H9 (cell line): ENCODE data around the gene SETD4. TPM values are rescaled to one million over a fixed set of nuclear protein-coding genes. Genes with fewer than 3 reads are reported as not detected.

Experiments used
- DNase-seq: peaks from one replicate; pipeline ENCODE4 v3.0.0-alpha.2; 2017
- H2AFZ ChIP-seq: one replicate; pipeline ENCODE4 v1.6.1; 2013; ENCODE audit warnings: mild to moderate bottlenecking, low read length, control low read depth, moderate library complexity
- H2AK5ac ChIP-seq: 2 replicates; pipeline ENCODE4 v1.6.1; 2013; ENCODE audit warnings: low read length, control low read depth, mixed read lengths; ENCODE audit not compliant: insufficient read length
- H2BK120ac ChIP-seq: one replicate; pipeline ENCODE4 v1.6.1; 2013; ENCODE audit warnings: low read depth, mild to moderate bottlenecking, low read length, control low read depth, inconsistent platforms; ENCODE audit not compliant: poor library complexity, severe bottlenecking
- H2BK12ac ChIP-seq: 2 replicates; pipeline ENCODE4 v1.6.1; 2013; ENCODE audit warnings: low read length, control low read depth, mixed read lengths, low read depth; ENCODE audit not compliant: insufficient read length
- H2BK15ac ChIP-seq: 2 replicates; pipeline ENCODE4 v1.6.1; 2013; ENCODE audit warnings: low read depth, low read length, control low read depth
- H2BK20ac ChIP-seq: one replicate; pipeline ENCODE4 v1.6.1; 2013; ENCODE audit warnings: low read depth, mild to moderate bottlenecking, low read length, control low read depth, inconsistent platforms; ENCODE audit not compliant: poor library complexity, severe bottlenecking
- H2BK5ac ChIP-seq: 2 replicates; pipeline ENCODE4 v1.6.1; 2013; ENCODE audit warnings: low read length, control low read depth, mixed read lengths; ENCODE audit not compliant: insufficient read length
- H3K14ac ChIP-seq: 2 replicates; pipeline ENCODE4 v1.6.1; 2013; ENCODE audit warnings: low read length, control low read depth; ENCODE audit not compliant: insufficient read depth
- H3K18ac ChIP-seq: 2 replicates; pipeline ENCODE4 v1.6.1; 2013; ENCODE audit warnings: low read depth, mild to moderate bottlenecking, mixed read lengths, low read length, control low read depth; ENCODE audit not compliant: insufficient read length
- H3K23ac ChIP-seq: 2 replicates; pipeline ENCODE4 v1.6.1; 2013; ENCODE audit warnings: low read length, control low read depth, mixed read lengths, low read depth; ENCODE audit not compliant: insufficient read length
- H3K23me2 ChIP-seq: 2 replicates; pipeline ENCODE4 v1.6.1; 2013; ENCODE audit warnings: low read depth, mild to moderate bottlenecking, mixed read lengths, low read length, control low read depth; ENCODE audit not compliant: insufficient read length, poor library complexity, severe bottlenecking
- H3K27ac ChIP-seq: 2 replicates; pipeline ENCODE4 v1.5.1; 2013; ENCODE audit warnings: low read length, control low read depth, mixed read lengths, low read depth; ENCODE audit not compliant: insufficient read length
- H3K27me3 ChIP-seq: 2 replicates; pipeline ENCODE4 v1.6.1; 2013; ENCODE audit warnings: low read length, control low read depth, inconsistent platforms; ENCODE audit not compliant: insufficient read depth
- H3K4ac ChIP-seq: 2 replicates; pipeline ENCODE4 v1.6.1; 2013; ENCODE audit warnings: low read depth, mild to moderate bottlenecking, control low read depth, inconsistent platforms, low read length, moderate library complexity
- H3K4me1 ChIP-seq: 2 replicates; pipeline ENCODE4 v1.6.1; 2013; ENCODE audit warnings: low read length, control low read depth, inconsistent platforms; ENCODE audit not compliant: insufficient read depth
- H3K4me2 ChIP-seq: 2 replicates; pipeline ENCODE4 v1.6.1; 2013; ENCODE audit warnings: low read length, control low read depth, mixed read lengths; ENCODE audit not compliant: insufficient read length, insufficient read depth
- H3K56ac ChIP-seq: 2 replicates; pipeline ENCODE4 v1.6.1; 2013; ENCODE audit warnings: low read depth, mild to moderate bottlenecking, mixed read lengths, low read length, control low read depth; ENCODE audit not compliant: insufficient read length
- H3K79me1 ChIP-seq: 2 replicates; pipeline ENCODE4 v1.6.1; 2013; ENCODE audit warnings: low read depth, mild to moderate bottlenecking, moderate library complexity, low read length, control low read depth, inconsistent platforms; ENCODE audit not compliant: insufficient read depth, poor library complexity, severe bottlenecking
- H3K79me2 ChIP-seq: 2 replicates; pipeline ENCODE4 v1.6.1; 2013; ENCODE audit warnings: low read length, control low read depth, inconsistent platforms; ENCODE audit not compliant: insufficient read depth
- H3K9ac ChIP-seq: 2 replicates; pipeline ENCODE4 v1.6.1; 2013; ENCODE audit warnings: low read length, control low read depth, mixed read lengths; ENCODE audit not compliant: insufficient read length; ENCODE audit errors: extremely low read depth
- H3K9me3 ChIP-seq: one replicate; pipeline ENCODE4 v1.6.1; 2013; ENCODE audit warnings: low read depth, low read length, inconsistent platforms; ENCODE audit not compliant: control insufficient read depth
- H3T11ph ChIP-seq: one replicate; pipeline ENCODE4 v1.6.1; 2013; ENCODE audit warnings: mild to moderate bottlenecking, low read length, control low read depth, inconsistent platforms
- H4K20me1 ChIP-seq: one replicate; pipeline ENCODE4 v1.6.1; 2013; ENCODE audit not compliant: control insufficient read depth, insufficient read length, insufficient read depth
- H4K5ac ChIP-seq: 2 replicates; pipeline ENCODE4 v1.6.1; 2013; ENCODE audit warnings: low read depth, mild to moderate bottlenecking, mixed read lengths, low read length, control low read depth; ENCODE audit not compliant: insufficient read length
- H4K8ac ChIP-seq: replicated peaks from 2 replicates; pipeline ENCODE4 v1.6.1; 2013; ENCODE audit warnings: low read length, control low read depth, mixed read lengths, low read depth; ENCODE audit not compliant: insufficient read length
- H4K91ac ChIP-seq: 2 replicates; pipeline ENCODE4 v1.6.1; 2013; ENCODE audit warnings: low read depth, mild to moderate bottlenecking, moderate library complexity, mixed read lengths, low read length, control low read depth; ENCODE audit not compliant: insufficient read length
- H3K27ac Mint-ChIP-seq, 3 experiments: 2 replicates in 2 of 3; 3 replicates in 1 of 3; pipeline ENCODE4 v1.8.0; 2020 to 2021; ENCODE audit warnings: mixed read lengths in 3 of 3, mild to moderate bottlenecking in 1 of 3, moderate library complexity in 1 of 3
- H3K27me3 Mint-ChIP-seq: 2 replicates; pipeline ENCODE4 v1.8.0; 2021; ENCODE audit warnings: low read depth, mild to moderate bottlenecking, moderate library complexity, mixed read lengths
- H3K36me3 Mint-ChIP-seq, 3 experiments: 2 replicates in 2 of 3; 3 replicates in 1 of 3; pipeline ENCODE4 v1.8.0; 2020 to 2021; ENCODE audit warnings: low read depth in 3 of 3, mixed read lengths in 3 of 3; ENCODE audit not compliant: insufficient read depth in 1 of 3
- H3K4me1 Mint-ChIP-seq, 2 experiments: 2 replicates each; pipeline ENCODE4 v1.8.0; 2020; ENCODE audit warnings: mixed read lengths in 2 of 2
- H3K4me3 Mint-ChIP-seq, 2 experiments: 2 replicates in 1 of 2; 3 replicates in 1 of 2; pipeline ENCODE4 v1.8.0; 2020 to 2021; ENCODE audit warnings: mild to moderate bottlenecking in 2 of 2, mixed read lengths in 2 of 2, moderate library complexity in 1 of 2
- H3K9me3 Mint-ChIP-seq, 2 experiments: 2 replicates in 1 of 2; 3 replicates in 1 of 2; pipeline ENCODE4 v1.8.0; 2020; ENCODE audit warnings: mild to moderate bottlenecking in 2 of 2, mixed read lengths in 2 of 2, moderate library complexity in 1 of 2
- WGBS: extraction: QIAGEN DNeasy Blood & Tissue Kit; methylation state at CpG from one replicate; pipeline ENCODE4 v1.1.7; 2013; ENCODE audit warnings: missing lambda C conversion rate, low lambda C conversion rate, mixed read lengths; ENCODE audit not compliant: insufficient read length; ENCODE audit errors: extremely low coverage; 5-methylcytosine and 5-hydroxymethylcytosine counted together
- total RNA-seq: library from RNA; stranded (reverse); gene quantifications from 2 replicates; pipeline ENCODE4 v1.2.1, GENCODE V29; 2021
- TF ChIP-seq, protein P1 (sequence below): fragments of 200-600 bp; sonication (generic); conservative IDR thresholded peaks from 3 replicates; pipeline ENCODE4 v1.8.0; 2021; ENCODE audit warnings: antibody characterized with exemption, mild to moderate bottlenecking

SETD4 gene
- total RNA-seq, 1 experiment from 2014 or later, result 52.5 TPM

DNA sequence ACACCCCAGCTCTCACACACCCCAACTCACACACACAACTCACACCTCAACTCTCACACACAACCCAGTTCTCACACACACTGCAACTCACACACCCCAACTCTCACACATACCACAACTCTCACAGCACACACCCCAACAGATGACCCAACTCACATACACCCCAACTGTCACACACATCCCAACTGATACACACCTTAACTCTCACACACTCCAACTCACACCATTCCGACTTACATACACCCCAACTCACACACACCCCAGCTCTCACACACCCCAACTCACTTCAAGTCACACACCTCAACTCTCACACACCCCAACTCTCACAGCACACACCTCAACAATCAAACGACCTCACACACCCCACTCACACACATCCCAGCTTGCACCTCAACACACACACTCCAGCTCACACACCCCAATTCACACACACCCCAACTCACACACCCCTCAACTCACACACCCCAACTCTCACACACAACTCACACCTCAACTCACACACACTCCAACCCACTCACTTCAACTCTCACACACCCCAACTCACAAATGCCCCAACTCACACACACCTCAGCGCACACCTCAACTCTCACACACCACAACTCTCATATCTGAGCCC is 66.3 kb downstream of the SETD4 start:
- no peak overlapping the region for H3K9ac ChIP-seq
- no peaks in the 10 kb centered on the region for H3K23me2 ChIP-seq
- H4K20me1 ChIP-seq, result no peaks in the 10 kb centered on the region
- H3K9me3 Mint-ChIP-seq, result no peaks in the 10 kb centered on the region; a peak in 1 of 5 replicates
- H3K27ac ChIP-seq, result no peak overlapping the region
- H3K79me2 ChIP-seq, result no peaks in the 10 kb centered on the region
- H2BK5ac ChIP-seq, result no peak overlapping the region
- no peak overlapping the region for H4K5ac ChIP-seq
- WGBS, result 100% methylated on average over 3 of the region's 3 CpGs
- no peak overlapping the region for H2BK15ac ChIP-seq
- no peaks in the 10 kb centered on the region for H3K27me3 ChIP-seq
- H2AK5ac ChIP-seq, result no peak overlapping the region
- no peak overlapping the region for H3K4me3 Mint-ChIP-seq
- no peaks in the 10 kb centered on the region for H3K79me1 ChIP-seq
- H3K27me3 Mint-ChIP-seq, result peaks cover 4% of the 10 kb centered on the region; the same call in 1 of the 2 replicates
- no peak overlapping the region for H3K4me2 ChIP-seq
- no peaks in the 10 kb centered on the region for H3K4me1 ChIP-seq
- H3K14ac ChIP-seq, result no peak overlapping the region
- no peak overlapping the region for H3K18ac ChIP-seq
- H3K4me1 Mint-ChIP-seq, result 0 out of 4 replicates have a peak, but pooled peaks cover 0 to 3% of the 10 kb centered on the region in 2 experiments
- H4K91ac ChIP-seq, result no peak overlapping the region
- H3K9me3 ChIP-seq, result no peaks in the 10 kb centered on the region
- TF ChIP-seq, protein P1, sequence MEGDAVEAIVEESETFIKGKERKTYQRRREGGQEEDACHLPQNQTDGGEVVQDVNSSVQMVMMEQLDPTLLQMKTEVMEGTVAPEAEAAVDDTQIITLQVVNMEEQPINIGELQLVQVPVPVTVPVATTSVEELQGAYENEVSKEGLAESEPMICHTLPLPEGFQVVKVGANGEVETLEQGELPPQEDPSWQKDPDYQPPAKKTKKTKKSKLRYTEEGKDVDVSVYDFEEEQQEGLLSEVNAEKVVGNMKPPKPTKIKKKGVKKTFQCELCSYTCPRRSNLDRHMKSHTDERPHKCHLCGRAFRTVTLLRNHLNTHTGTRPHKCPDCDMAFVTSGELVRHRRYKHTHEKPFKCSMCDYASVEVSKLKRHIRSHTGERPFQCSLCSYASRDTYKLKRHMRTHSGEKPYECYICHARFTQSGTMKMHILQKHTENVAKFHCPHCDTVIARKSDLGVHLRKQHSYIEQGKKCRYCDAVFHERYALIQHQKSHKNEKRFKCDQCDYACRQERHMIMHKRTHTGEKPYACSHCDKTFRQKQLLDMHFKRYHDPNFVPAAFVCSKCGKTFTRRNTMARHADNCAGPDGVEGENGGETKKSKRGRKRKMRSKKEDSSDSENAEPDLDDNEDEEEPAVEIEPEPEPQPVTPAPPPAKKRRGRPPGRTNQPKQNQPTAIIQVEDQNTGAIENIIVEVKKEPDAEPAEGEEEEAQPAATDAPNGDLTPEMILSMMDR, result no peak
- no peak overlapping the region for H4K8ac ChIP-seq
- H3K4ac ChIP-seq, result no peak overlapping the region
- no peak overlapping the region for H2BK12ac ChIP-seq
- H2BK20ac ChIP-seq, result no peak overlapping the region
- H3K56ac ChIP-seq, result no peak overlapping the region
- H2AFZ ChIP-seq, result no peak overlapping the region
- no peak overlapping the region for H3T11ph ChIP-seq
- DNase-seq, result no peak
- H3K27ac Mint-ChIP-seq, result no peak overlapping the region
- H3K36me3 Mint-ChIP-seq, result no peaks in the 10 kb centered on the region
- H3K23ac ChIP-seq, result no peak overlapping the region
- no peak overlapping the region for H2BK120ac ChIP-seq
